HG03139 (cell line): ENCODE results near the gene PLA2G5.

ENCODE experiments used
- ATAC-seq: cut with Tn5 transposase; IDR thresholded peaks from one replicate; pipeline ENCODE4 v1.9.1; 2021; ENCODE audit not compliant: unreplicated experiment

Gene PLA2G5

DNA sequence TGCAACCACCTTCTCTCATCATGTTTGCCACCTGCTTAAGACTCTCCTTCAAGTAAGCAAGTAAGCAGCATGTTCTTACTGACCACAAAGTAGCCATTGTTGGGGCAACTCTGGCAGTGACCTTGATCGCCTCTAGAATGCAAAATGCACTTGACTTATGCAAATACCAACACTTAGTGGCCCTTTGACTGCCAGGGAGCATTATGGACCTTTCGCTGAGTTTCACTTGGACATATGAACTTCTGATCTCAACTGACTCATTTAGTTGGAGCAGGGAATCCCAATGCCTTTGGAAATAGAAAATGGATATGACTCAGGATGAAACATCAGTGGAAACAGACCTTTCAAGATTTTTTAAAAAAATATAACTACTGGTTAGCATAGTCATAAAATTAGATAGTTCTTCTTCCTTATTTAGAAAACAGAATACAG is 6.1 kb upstream of the PLA2G5 start:
- no peak for ATAC-seq

DNA sequence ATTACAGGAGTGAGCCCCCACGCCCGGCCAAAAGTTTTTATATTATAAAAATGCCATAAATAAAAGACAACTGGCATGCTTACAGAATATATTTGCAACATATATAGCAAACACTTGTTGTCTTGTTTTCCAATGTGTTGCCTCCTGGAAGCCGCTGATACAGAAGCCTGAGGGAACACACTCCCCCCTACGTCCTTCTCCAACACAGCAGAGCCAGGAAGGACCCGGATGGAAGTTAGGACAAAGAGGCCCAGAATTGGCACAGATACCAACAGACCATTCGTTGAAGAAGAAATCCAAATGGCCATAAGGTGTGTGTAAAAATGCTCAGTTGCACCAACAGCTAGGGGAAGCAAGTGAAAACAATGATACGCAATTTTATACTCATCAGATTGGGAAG is 1.3 kb upstream of the PLA2G5 start:
- ATAC-seq, result no peak

DNA sequence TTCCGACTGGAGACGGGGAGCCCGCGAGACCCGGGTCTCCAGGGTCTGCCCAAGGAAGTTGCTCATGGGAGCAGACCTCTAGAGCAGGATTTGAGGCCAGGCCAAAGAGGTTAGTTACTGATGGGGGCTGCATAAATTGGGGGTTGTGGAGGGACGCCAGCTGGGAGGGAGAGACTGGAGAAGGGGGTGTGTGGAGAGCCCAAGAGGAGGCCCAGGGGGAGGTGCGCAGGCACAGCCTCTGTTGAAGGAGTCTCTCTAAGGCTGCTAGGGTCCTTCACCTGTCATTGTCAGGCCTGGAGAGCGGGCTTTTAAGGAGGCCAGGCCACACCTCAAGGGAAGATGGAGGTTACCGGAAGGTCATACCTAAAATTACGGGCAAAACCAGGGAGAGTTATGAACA is 363 bp downstream of the PLA2G5 start:
- ATAC-seq, result no peak

DNA sequence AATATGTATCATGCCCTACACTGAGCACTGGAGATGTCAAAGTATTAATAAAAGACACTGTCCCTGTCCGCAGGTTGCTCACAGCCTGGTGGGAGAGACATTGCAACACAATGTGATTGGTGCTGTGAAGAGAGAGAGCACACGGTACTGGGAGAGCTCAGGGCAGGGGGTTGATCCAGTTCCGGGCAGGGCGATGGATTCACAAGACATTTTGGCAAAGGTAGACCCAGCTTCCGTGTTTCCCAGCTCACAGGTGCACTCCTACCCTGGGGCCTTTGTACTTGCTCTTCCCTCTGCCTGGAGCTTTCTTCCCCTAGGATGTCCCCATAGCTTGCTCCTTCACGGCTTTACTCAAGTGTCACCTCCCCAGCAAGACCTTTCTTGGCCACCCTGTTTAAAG is 1.4 kb downstream of the PLA2G5 start:
- no peak for ATAC-seq

DNA sequence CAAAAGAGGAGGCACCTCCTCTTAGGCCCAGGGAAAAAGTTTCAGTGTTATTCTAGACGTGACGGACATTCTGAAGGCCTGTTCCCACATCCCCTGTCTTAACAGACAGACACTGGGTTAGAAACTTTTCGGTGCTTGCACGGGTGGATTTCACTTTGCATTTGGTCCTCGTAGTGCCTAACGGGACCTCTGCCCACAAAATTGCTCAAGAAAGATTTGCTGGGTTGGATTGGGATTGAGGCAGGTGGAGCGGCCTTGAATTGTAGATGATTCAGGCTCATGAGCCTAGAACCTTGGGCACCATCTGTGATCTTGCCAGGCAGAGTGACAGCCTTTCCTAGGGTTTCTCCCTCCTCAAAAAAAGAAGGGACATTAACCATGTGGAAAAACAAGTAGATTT is 2.8 kb downstream of the PLA2G5 start:
- ATAC-seq, result no peak

DNA sequence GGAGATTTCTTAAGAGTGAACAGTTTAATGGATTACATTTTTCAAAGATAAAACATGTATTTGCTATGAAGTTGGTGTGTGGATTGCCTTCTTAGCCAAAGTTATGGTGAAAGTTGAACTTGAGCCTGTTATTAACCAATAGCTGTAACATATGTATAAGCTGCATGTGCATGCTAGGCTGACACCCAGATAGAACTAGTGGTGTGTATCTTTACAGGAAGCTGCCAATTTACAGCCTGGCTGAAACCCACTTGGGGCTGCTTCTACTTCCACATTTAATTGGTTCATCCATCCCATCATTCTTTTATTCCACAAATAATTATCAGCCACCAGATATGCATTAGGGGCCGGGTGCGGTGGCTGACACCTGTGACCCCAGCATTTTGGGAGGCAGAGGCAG is 3.3 kb downstream of the PLA2G5 start:
- no peak for ATAC-seq

DNA sequence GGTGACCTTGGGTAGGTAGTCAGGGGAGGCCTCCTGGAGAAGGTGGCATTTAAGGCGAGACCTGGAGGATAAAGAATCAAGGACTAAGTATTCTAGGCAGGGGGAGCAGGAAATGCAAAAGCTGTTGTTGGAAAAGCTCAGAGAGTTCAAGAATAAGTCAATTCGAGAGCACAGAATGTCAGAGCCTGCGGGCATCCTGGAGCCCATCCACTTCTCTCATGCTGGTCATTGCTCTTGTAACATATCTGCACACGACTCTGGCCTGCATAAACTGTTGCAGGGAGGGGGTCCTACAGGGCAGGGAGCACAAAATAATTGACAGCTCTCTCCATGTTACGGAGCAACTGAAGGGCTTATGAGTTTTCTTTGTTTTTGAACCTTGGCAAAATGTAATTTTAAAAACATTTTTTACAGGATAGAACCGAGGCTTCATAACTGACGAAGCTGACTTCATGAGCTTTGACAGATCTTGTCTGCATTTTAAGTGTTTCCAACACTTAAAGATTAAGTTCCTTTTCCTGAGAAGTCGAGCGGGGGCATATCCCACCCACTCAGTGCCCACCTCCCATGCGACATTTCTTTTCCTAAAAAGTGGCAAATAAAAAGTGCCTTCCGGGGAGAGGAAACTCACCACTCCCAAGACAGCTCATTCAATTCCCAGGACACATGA is 4.2 kb downstream of the PLA2G5 start:
- no peak for ATAC-seq

DNA sequence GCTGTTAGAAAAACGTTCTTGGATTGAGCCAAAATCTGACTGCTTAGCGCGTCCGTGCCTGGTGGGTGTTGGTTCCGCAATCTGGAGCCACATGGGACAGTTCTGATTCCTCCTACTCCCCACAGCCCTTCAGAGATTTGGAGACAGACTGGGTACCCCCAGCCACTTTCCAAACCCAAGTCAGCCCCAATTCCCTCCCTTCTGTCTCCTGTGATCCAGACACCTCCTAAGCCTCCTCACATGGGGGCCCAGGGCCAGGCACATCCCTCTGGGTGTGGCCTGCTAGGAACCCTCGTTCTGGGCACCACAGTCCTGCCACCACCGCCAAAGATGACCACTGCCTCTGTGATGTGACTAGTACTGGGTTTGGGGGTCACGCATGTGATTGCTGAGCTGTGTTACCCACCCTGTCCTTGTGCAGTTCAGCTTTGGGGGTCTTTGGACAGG is 4.8 kb downstream of the PLA2G5 start:
- ATAC-seq, result no peak

DNA sequence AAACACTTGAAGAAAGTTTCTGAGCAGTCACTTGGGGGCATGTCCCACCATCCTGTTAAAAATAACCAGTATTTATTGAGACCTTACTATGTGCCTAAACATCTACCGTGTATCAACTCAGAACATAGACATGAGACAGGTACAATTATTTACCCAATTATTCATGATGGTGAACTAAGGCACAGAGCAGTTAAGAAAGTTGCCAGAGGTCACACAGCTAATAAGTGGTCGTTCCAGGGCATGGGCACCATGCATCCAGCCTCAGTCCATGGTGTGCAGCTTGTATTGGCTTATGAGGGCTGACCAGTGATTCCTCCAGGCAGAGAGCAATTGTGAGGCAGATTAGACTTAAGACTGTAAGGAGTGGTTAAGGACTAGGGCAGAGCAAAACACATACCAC is 5.4 kb downstream of the PLA2G5 start:
- ATAC-seq, result no peak

DNA sequence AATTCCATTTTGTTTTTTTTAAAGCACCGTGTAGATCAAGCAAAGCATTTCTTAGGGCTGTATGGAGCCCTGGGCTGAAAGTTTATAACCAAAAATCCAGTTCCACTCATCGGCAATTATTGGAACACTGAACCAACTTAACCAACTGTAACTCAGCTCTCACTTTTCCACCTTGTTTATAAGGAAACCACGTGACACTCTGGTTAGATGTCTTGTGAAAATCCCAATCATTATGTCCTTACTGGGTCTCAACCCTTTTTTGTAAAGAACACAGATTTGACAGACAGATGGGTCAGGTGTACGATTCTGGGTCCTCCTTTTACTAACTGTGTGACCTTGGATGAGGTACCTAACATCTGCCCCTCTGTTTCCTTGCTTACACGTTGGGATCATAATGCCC is 6.2 kb downstream of the PLA2G5 start:
- no peak for ATAC-seq

DNA sequence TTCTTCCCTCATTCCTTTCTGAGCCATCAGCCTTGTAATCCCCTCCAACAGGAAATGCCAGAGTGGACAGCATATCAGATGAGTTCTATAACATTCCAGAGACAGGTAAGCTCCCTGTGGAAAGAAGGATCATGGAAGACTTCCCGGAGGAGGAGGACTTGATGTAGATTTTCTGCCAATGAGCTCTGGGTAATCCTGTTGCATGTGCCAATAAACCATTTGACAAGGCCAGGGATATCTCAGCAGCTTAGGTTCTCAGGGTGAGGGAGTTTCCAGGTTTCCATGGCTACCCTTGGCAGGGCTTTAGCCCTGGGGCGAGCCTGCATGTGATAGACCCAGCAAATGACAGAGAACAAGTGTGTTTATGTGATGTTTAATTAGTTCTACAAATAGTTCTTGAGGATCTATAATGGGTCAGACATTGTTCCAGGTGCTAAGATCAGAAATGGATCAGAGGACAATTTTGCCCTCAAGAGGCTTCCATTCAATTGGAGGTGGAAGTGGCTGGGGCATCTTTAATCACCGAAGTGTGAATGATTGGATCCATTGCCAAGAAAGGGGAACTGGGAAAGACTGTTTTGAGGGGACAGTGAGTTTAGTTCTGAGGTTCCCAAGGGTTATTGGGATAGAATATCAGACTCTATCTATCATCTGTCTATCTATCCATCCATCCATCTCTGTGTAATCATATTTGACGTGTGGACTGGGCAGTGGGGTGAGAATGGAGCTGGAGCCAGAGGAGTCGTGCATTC is 6.9 kb downstream of the PLA2G5 start:
- no peak for ATAC-seq

DNA sequence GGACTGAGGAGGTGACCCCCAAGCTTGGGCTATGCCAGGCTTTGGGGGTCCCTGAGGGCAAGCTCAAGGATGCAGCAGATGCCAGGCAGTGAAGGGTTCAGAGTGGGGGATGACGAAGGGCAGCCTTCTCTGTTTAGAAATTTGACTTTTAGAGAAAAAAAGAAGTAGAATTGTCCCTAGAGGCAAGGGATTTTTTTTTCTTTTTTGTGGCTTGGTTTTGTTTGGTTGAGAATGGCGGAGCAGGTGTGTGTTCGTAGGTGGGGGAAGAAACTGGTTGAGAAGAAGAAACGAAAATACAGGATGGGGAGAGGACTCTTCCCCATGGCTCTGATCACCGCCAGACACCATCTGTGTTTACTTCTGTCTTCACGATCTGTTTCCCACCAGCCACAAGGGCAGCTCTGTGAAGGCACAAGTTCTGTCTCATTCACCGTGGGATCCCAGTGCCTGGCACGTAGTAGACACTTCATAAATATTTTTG is 8.2 kb downstream of the PLA2G5 start:
- no peak for ATAC-seq

DNA sequence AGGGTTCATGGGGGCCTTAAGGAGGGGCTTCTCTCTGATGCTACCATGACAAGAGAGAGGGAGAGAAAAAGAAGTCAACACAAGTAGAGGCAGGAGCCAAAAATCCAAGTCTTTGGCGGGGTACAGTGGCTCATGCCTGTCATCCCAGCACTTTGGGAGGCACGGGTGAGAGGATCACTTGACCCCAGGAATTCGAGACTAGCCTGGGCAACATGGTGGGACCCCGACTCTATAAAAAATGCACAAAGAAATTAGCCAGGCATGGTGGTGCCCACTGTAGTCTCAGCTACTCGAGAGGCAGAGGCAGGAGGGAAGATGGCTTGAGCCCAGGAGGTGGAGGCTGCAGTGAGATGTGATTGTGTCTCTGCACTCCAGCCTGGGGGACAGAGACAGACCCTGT is 8.7 kb downstream of the PLA2G5 start:
- ATAC-seq, result no peak

DNA sequence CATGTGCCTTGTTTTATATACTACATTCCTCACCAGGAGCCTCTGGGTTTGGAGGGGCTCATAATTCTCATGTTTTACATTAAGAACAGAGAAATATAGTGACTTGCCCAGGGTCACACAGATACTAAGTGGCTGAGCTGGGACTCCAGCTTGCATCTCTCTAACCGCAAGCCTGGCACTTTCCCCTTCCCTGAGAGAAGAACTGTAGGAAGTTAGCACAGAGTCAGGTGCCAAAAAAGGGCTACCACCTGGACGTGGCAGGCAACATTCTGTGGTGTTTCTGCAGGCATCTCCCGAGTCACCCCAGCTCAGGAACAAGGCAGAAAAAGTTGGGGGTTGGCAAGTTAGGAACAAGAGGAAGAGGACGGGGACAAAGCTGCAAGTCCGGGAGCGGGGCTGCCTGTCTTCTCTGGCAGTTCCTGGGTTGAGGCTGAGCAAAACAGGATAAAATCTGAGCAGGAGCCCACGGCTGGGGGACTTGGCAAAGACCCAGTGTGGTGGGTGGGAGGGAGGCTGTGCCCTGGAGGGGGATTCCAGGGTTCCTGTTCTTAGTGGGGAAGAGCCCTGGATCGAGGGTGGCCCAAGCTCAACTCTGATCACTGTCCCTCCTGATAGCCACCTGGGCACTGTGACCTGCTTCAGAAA is 9.8 kb downstream of the PLA2G5 start:
- no peak for ATAC-seq

DNA sequence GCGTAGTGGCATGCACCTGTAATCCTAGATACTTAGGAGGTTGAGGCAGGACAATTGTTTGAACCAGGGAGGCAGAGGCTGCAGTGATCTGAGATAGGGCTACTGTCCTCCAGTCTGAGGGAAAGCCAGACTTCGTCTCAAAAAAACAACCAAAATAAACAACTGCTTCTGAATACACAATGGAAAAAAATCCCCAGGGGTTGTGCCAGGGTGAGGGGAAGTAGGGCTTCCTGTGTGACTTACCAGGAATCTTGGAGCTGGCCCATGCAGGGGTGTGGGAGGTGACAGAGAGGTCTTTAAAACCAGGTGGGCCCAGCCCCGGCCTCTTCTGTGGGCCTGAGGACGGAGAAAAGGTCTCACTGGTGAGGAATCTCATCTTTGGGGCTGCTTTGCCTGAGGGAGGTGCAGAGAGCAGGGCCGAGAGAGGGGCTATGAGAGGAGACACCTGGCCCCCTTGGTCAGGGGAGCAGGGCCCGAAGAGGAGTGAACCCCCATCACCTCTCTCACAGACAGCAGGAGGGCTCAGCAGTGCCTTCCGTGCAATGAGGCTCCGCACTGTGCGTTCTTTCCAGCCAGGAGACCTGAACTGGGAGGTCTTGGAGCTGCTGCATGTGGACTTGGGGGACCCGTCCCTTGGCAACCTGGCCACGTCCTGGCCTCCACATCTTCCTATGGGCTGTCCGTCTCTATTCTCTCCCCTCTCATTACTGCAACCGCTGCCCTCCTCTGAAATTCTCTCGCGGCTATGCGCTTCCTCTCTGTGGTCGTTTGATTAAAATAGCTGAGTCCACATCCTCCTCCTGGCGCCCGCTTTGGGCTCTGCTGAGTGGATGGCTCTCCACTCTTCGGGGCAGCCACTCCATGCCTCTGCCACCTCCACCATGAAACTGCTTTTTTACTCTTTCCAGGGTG is 10.7 kb downstream of the PLA2G5 start:
- no peak for ATAC-seq

DNA sequence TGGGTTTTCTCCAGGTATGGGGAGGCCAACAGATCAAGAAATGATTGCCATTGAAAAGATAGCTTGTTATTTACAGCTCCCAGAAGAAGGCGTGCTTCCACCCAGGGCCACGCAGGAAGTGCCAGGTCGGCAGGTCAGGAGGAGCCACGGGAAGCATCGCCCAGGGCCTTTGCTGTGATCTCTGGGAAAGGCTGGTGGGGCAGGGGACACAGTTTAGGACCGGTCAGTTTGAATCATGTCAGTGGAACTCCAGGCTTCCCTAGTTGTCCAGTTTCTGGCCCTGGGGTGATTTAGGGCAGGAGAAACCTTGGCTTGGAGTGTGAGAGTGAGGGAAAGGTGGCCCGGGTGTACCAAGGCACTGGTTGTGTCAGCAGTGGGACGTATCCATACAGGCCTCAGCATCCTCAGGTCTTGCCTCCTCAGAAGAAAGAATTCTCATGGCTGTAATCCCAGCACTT is 11.4 kb downstream of the PLA2G5 start:
- no peak for ATAC-seq

DNA sequence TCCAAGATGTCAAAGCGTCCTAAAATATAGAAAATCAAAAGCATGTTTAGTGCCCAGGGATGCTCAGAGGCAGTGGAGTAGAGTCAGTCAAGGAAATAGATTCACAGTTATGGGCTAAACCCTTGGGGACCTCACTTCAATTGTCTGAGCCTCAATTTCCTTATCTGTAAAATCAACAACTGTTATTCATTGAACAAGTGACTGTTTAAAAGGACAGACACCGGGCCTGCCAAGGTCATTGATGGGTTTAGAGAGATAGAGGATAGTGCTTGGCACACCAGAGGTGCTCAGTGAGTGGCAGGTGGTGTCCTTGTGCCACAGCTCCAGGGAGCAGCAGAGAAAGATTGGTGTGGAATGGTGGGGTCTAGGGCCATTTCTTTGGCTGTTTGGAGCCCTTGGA is 12.8 kb downstream of the PLA2G5 start:
- ATAC-seq, result no peak

DNA sequence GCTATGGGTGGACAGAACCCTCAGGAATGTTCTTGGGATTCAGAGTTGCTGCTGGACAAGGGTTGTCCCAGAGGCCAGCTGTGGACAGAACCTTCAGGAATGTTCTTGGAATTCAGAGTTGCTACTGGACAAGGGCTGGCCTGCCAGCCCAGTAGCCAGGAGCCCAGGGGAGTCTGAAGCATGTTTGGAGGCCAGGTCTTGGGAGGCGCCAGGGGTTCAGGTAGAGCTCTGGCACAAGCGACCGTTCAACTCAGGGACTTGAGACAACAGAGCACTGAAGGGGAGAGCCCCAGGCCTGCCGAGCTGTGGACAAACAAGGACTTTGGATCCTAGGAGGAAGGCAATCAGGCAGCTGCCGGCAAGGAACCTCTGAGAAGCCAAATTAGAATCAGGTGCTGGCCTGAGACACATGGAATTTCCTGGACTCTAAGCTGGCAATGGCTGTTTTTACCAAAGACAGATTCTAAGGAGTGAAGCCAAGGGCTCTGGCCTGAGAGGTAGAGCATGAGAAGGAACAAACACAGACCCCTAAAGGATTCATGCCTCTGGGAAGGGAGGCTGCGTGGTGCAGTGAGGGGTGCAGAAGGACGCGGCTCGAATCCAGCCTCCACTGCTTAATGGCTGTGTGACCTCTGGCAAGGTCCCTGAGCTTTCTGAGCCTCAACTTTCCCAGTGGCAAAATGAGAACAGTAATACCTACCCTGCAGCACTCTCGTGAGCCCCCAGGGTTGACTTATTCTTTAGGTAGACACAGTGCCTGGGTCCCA is 13.4 kb downstream of the PLA2G5 start:
- ATAC-seq, result no peak

DNA sequence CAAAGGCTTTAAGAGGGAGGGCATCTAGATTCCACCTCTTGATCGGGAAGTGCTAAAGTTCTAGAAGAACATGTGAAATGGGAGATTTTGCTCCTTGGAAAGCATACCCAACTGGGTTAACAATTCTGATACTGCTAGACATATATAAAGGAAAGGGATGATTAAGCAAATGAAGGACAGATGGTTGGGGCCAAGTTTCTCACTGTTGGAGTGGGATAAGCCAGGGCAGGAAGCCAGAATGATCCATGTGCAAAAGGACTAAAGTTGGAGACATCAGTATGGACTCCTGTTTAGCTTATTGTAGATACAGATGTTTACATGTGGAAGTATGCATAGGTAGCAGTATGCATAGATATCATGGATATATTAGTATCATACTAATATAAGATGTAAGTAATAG is 16.8 kb downstream of the PLA2G5 start:
- ATAC-seq, result no peak

DNA sequence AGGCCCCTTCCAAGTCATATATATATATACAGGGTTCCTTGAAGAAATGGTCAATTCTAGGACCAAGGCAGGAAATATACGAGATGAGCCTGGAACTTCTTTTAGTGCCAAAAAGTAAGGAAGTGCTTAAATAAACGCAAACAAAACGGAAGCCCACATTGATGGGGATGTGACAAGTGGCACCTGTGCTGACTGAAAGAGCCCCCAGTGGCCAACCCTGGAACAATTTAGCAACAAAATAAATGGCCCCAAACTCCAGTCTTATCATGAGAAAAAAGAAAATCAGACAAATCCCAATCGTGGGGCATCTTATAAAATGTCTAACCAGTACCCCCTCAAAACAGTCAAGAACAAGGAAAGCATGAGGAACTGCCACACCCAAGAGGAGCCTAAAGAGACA is 17.7 kb downstream of the PLA2G5 start:
- ATAC-seq, result no peak
